ENCODE results near the gene PHKG2.

- TF ChIP-seq CTCF (IDR thresholded peaks at IDR 0.05) (no peak), POLR2A (IDR thresholded peaks at IDR 0.05) (no peak)
Observed at GRCh38 chr16:30797670-30798309, 49.6 kb downstream of the PHKG2 start.

Measured in uterus (tissue), 2 donors.